IPS DF 6.9 (cell line): ENCODE results near the gene TMCC1.

Source experiments
- DNase-seq: peaks from one replicate; pipeline ENCODE4 v3.0.0-alpha.2; 2013; ENCODE audit warnings: low read depth, low spot score
- H3K27ac ChIP-seq: one replicate; pipeline ENCODE4 v1.5.1; 2013; ENCODE audit warnings: low read length, control low read depth
- H3K27me3 ChIP-seq: 2 replicates; pipeline ENCODE4 v1.6.1; 2013; ENCODE audit warnings: mild to moderate bottlenecking, low read length; ENCODE audit not compliant: control insufficient read depth, insufficient read depth
- H3K36me3 ChIP-seq: 2 replicates; pipeline ENCODE4 v1.6.1; 2013; ENCODE audit warnings: low read length; ENCODE audit not compliant: control insufficient read depth, insufficient read depth
- H3K4me1 ChIP-seq: 2 replicates; pipeline ENCODE4 v1.6.1; 2013; ENCODE audit warnings: low read length; ENCODE audit not compliant: control insufficient read depth, insufficient read depth
- H3K4me3 ChIP-seq: 2 replicates; pipeline ENCODE4 v1.5.1; 2013; ENCODE audit warnings: mild to moderate bottlenecking, low read length
- H3K9me3 ChIP-seq: 2 replicates; pipeline ENCODE4 v1.6.1; 2013; ENCODE audit warnings: low read length, inconsistent platforms; ENCODE audit not compliant: control insufficient read depth, insufficient read depth
- WGBS: extraction: QIAGEN DNeasy Blood & Tissue Kit; methylation state at CpG from one replicate; pipeline ENCODE4 v1.1.7; 2013; ENCODE audit warnings: mixed read lengths, missing lambda C conversion rate; ENCODE audit not compliant: insufficient read length, insufficient coverage; 5-methylcytosine and 5-hydroxymethylcytosine counted together

The TMCC1 gene

GRCh38 chr3:129673897-129674797 lies 219.4 kb downstream of the TMCC1 start:
- H3K9me3 ChIP-seq = no peaks in the 10 kb centered on the region
- no peak overlapping the region for H3K4me3 ChIP-seq
- H3K27ac ChIP-seq = no peak overlapping the region
- DNase-seq = no peak
- no peaks in the 10 kb centered on the region for H3K4me1 ChIP-seq
- no CpG with 5 or more reads among the region's 5 CpGs for WGBS
- no peaks in the 10 kb centered on the region for H3K36me3 ChIP-seq
- no peaks in the 10 kb centered on the region for H3K27me3 ChIP-seq

GRCh38 chr3:129673012-129673411 lies 220.5 kb downstream of the TMCC1 start:
- no peaks in the 10 kb centered on the region for H3K27me3 ChIP-seq
- H3K27ac ChIP-seq = no peak overlapping the region
- no CpG with 5 or more reads among the region's 2 CpGs for WGBS
- no peak overlapping the region for H3K4me3 ChIP-seq
- H3K36me3 ChIP-seq = no peaks in the 10 kb centered on the region
- H3K4me1 ChIP-seq = no peaks in the 10 kb centered on the region
- no peaks in the 10 kb centered on the region for H3K9me3 ChIP-seq
- DNase-seq = no peak

- DNase-seq = no peak
- WGBS = no CpG with 5 or more reads among the region's 1 CpG
- H3K27me3 ChIP-seq = no peaks in the 10 kb centered on the region
- H3K4me1 ChIP-seq = no peaks in the 10 kb centered on the region
- H3K36me3 ChIP-seq = no peaks in the 10 kb centered on the region
- no peak overlapping the region for H3K4me3 ChIP-seq
- no peak overlapping the region for H3K27ac ChIP-seq
- no peaks in the 10 kb centered on the region for H3K9me3 ChIP-seq
Measured at GRCh38 chr3:129672412-129672811, 221.1 kb downstream of the TMCC1 start.

- H3K4me1 ChIP-seq = peaks cover 1% of the 10 kb centered on the region; the same call in 1 of the 2 replicates
- WGBS = no CpG with 5 or more reads among the region's 3 CpGs
- no peak overlapping the region for H3K4me3 ChIP-seq
- no peak overlapping the region for H3K27ac ChIP-seq
- no peaks in the 10 kb centered on the region for H3K27me3 ChIP-seq
- H3K9me3 ChIP-seq = no peaks in the 10 kb centered on the region
- DNase-seq = no peak
- no peaks in the 10 kb centered on the region for H3K36me3 ChIP-seq
Measured at GRCh38 chr3:129665024-129665768, 228.3 kb downstream of the TMCC1 start.

- no CpG with 5 or more reads among the region's 6 CpGs for WGBS
- no peak for DNase-seq
- Histone ChIP-seq H3K4me1 (peaks cover 1% of the 10 kb centered on the region; the same call in 1 of the 2 replicates), H3K4me3 (no peak overlapping the region), H3K27me3 (no peaks in the 10 kb centered on the region), H3K36me3 (no peaks in the 10 kb centered on the region), H3K27ac (no peak overlapping the region), H3K9me3 (no peaks in the 10 kb centered on the region)
Measured at GRCh38 chr3:129663930-129664646, 229.4 kb downstream of the TMCC1 start.

GRCh38 chr3:129663045-129663446 lies 230.5 kb downstream of the TMCC1 start:
- no peaks in the 10 kb centered on the region for H3K9me3 ChIP-seq
- H3K27me3 ChIP-seq = no peaks in the 10 kb centered on the region
- peaks cover 1% of the 10 kb centered on the region; the same call in 1 of the 2 replicates for H3K4me1 ChIP-seq
- H3K27ac ChIP-seq = no peak overlapping the region
- WGBS = no CpG with 5 or more reads among the region's 1 CpG
- H3K36me3 ChIP-seq = no peaks in the 10 kb centered on the region
- DNase-seq = no peak
- no peak overlapping the region for H3K4me3 ChIP-seq

GRCh38 chr3:129662191-129662608 lies 231.3 kb downstream of the TMCC1 start:
- no peaks in the 10 kb centered on the region for H3K36me3 ChIP-seq
- no peak overlapping the region for H3K27ac ChIP-seq
- peaks cover 1% of the 10 kb centered on the region; the same call in 1 of the 2 replicates for H3K4me1 ChIP-seq
- DNase-seq = no peak
- H3K27me3 ChIP-seq = no peaks in the 10 kb centered on the region
- no peaks in the 10 kb centered on the region for H3K9me3 ChIP-seq
- no CpG with 5 or more reads among the region's 4 CpGs for WGBS
- H3K4me3 ChIP-seq = no peak overlapping the region

GRCh38 chr3:129661766-129662165 lies 231.7 kb downstream of the TMCC1 start:
- Histone ChIP-seq H3K4me1 (peaks cover 3% of the 10 kb centered on the region; the same call in 1 of the 2 replicates), H3K9me3 (no peaks in the 10 kb centered on the region), H3K27me3 (no peaks in the 10 kb centered on the region), H3K36me3 (no peaks in the 10 kb centered on the region), H3K4me3 (no peak overlapping the region), H3K27ac (no peak overlapping the region)
- no peak for DNase-seq
- WGBS = no CpG with 5 or more reads among the region's 1 CpG

GRCh38 chr3:129658110-129658843 lies 235.2 kb downstream of the TMCC1 start:
- no peak overlapping the region for H3K4me3 ChIP-seq
- WGBS = no CpG with 5 or more reads among the region's 4 CpGs
- H3K9me3 ChIP-seq = no peaks in the 10 kb centered on the region
- no peak for DNase-seq
- H3K4me1 ChIP-seq = peaks cover 2% of the 10 kb centered on the region; the same call in 1 of the 2 replicates
- no peaks in the 10 kb centered on the region for H3K36me3 ChIP-seq
- H3K27me3 ChIP-seq = no peaks in the 10 kb centered on the region
- H3K27ac ChIP-seq = no peak overlapping the region
